Esophagus squamous epithelium (tissue), 4 donors: ENCODE data around the gene TUBB2B.

Experiments used
- POLR2A ChIP-seq, 4 donors: fragments of 450-650 bp; IDR thresholded peaks; one replicate each; pipeline ENCODE4 v1.6.1; 2017; ENCODE audit warnings: antibody characterized with exemption in 4 of 4, mild to moderate bottlenecking in 4 of 4, moderate library complexity in 3 of 4
- TF ChIP-seq, protein P1 (sequence below), 6 experiments: fragments of 450-650 bp in 4 of 6; fragments of 200-600 bp in 2 of 6; sonication (generic) in 2 of 6; IDR thresholded peaks; one replicate each; pipeline ENCODE4 v1.5.1; 2016 to 2019; ENCODE audit warnings: antibody characterized with exemption in 6 of 6, mild to moderate bottlenecking in 4 of 6, moderate library complexity in 4 of 6

DNA sequence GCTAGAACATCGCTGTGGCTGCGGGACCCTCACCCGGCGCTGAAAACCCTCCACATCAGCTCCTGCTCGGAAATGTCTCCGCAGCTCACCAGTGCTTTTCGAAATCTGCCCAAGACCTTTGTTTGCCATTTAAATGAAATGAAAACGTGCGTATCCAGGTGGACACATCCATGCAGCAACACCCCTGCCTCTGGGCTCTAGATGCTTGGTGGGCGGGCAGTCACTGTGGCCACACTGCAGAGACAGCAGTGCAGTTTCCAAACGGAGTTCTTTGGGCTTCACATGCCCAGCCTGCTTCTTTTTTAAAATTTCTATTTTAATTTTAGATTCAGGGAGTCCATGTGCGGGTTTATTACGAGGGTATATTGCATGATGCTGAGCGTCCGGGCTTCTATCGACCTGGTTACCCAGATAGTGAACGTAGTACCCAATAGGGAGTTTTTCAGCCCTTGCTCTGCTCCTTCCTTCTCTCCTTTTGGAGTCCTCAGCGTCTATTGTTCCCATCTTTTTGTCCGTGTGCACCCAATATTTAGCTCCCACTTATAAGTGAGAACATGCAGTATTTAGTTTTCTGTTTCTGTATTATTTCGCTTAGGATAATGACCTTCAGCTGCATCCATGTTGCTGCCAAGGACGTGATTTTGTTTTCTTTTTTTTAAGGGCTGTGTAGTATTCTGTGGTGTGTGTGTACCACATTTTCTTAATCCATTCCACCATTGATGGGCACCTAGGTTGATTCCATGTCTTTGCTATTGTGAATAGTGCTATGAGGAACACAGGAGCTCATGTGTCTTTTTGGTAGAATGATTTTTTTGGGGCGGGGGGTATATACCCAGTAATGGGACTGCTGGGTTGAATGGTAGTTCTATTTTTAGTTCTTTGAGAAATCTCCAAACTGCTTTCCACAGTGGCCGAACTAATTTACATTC, 4.8 kb upstream of the TUBB2B start:
- TF ChIP-seq, protein P1, sequence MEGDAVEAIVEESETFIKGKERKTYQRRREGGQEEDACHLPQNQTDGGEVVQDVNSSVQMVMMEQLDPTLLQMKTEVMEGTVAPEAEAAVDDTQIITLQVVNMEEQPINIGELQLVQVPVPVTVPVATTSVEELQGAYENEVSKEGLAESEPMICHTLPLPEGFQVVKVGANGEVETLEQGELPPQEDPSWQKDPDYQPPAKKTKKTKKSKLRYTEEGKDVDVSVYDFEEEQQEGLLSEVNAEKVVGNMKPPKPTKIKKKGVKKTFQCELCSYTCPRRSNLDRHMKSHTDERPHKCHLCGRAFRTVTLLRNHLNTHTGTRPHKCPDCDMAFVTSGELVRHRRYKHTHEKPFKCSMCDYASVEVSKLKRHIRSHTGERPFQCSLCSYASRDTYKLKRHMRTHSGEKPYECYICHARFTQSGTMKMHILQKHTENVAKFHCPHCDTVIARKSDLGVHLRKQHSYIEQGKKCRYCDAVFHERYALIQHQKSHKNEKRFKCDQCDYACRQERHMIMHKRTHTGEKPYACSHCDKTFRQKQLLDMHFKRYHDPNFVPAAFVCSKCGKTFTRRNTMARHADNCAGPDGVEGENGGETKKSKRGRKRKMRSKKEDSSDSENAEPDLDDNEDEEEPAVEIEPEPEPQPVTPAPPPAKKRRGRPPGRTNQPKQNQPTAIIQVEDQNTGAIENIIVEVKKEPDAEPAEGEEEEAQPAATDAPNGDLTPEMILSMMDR (IDR thresholded peaks at IDR 0.05) = no peak
- TF ChIP-seq POLR2A (IDR thresholded peaks at IDR 0.05) = no peak
